Ramos (cell line): ENCODE results near the gene GLRX5.
"Not testable (repeated sequence)": the region's sequence is repeated elsewhere in the genome, so short reads cannot be mapped to it uniquely, and the experiment has no call there.

Source experiments
- in situ Hi-C: fragments of 300-500 bp; cut with MboI; formaldehyde crosslinking; loops from one replicate; pipeline ENCODE4 v1.14.3; 2022; ENCODE audit warnings: low sequenced_read_pairs; ENCODE audit not compliant: unreplicated experiment

The GLRX5 gene

DNA sequence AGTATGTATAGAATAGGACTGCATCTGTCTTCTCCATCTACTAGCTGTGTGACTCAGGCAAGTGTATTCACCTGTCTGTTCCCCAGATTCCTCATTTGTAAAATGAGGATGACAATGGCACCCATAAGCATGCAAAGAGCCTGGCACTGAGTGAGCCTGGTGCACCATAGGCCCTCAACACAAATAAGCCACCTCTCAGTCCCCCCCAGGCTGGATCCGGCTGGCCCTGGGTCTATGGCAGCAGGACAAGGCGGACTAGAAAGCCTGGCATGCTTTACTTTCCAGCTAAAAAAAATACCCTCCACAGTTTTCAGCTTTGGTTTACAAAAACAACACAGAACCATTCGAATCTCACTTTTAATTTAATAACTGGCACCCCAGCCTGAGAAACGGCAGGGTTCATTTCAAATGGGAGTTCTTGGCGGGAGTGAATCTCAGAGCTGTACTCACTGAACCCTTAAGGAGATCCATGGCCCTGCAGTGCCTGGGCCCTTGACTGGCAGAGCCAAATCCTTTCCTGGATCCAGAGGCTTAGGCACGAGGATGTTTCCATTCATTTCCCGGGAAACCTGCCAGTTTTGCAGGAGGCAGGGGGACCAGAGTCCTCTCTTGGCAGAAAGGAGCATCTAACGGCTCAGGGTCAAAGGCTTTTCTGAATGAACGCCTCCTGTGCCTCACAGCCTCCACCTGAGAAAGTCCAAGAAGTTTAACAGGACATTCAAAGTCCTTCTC is 36.1 kb upstream of the GLRX5 start:
- in situ Hi-C loops = no loop called here

DNA sequence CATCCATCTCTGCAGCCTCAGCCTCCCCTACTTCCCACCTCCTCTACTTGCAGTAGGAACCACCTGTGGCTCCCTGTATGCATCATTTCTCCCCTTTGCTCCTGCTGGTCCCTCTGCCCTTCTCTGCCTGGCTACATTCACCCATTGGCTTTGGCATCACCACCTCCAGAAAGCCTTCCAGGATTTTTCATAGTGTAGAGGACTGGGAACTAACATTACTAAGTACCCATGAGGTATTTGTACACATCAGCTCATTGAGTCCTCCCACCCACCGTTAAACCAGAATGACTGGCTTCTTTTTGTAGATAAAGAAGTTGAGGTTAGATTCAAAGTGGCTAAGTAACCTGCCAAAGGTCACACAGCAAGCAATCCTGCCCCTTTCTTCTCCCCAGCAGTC is 35.5 kb upstream of the GLRX5 start:
- in situ Hi-C loops = no loop called here

DNA sequence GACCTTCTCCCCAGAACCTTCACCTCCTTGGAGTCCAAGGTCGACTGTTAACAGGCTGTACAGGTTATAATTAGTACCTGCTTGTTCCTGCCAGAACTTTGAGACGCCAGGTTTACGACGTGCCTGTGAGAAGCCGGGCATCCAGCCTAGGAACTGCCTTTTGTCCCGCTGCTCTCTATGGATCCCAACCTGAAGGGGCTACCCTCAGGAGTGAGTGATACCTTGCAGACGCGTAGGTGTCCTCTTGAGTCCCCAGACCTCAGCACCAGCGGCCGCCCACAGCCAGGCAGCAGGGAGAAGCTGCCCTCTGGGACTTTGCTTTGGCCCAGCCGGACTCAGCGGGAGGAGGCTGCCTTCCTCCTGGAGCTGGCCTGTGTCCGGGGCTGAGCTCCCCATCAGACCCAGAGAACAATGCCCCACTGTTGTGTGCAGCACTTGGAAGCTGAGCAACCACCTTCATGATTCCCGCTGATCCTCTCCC is 34.6 kb upstream of the GLRX5 start:
- in situ Hi-C loops = no loop called here

DNA sequence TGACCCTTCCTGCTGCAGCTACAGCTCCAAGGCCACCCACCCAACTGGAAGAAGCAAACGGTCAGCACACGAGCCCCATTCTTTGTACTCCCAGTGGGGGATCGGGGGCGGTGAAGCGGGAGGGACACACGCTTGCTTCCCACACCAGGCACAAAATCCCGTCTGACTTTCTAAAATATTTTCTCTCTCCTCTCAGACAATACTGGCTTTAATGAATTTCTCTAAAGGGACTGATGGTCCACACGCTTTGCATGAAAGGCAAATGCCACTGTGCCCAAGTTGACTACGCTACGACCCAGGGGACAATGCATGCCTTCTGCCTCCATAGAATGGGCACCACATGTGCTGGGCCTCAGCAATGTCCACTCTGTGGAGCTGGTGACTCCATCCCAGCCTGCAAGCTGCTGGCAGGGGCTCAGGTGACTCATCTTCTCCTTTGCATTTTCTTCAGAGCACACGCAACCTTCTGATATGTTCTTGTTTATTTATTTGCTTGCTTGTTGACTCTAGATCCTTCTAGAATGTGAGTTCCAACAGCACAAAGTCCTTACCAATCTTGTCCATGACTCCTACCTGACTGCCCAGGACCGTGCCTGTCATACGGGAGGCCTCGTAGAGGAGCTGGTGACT is 34.0 kb upstream of the GLRX5 start:
- in situ Hi-C loops = no loop called here

DNA sequence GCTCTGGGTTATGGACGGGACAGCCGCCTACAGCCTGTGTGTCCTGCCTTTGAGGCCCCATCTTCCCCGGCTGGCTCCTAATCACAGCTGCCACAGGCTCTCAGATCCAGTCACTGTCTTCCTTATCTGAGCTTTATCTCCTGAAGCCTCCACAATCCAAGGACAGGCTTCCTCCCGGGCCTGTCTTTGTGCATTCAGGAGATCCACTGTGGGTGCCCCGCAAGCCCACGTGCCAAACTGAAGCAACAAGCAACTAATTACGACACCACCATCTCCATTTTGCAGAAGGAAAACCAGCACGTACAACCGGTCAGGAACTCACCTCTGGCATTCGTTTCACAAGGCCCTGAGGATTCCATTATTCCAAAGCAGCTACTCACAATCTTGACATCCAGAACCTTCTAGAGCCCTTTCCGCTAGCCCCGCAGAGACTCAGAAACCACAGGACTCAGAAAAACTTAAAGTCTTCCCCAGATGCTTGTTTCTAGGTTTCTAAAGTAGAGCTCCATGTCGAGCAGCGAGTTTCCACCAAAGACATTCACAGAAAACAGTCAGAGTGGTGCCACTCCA is 32.4 kb upstream of the GLRX5 start:
- in situ Hi-C loops = no loop called here

DNA sequence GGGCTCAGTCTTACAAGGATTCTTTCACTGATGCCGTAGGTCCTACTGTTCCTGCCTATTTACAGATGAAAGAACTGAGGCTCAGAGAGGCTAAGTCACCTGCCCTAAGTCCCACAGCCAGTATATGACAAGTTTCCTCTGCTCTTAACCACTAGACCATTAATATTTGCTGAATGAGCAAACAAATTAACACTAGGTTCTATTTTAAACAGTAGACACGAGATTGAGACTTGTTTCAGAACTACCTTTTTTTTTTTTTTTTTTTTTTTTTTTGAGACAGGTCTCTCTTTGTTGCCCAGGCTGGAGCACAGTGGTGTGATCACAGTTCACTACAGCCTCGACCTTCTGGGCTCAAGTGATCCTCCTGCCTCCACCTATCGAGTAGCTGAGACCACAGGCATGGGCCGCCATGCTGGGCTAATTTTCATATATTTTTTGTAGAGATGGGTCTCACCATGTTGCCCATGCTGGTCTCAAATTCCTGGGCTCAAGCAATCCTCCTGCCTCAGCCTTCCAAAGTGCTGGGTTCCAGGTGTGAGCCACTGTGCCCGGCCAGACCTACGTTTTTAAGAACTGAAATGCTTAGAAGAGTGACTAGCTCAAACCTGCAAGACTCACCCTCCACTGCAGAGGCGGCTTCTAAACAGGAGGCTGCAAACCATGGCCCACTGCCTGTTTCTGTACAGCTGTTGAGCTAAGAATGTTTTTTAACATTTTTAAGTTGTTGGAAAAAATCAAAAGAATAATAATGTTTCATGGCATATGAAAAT is 31.3 kb upstream of the GLRX5 start:
- in situ Hi-C loops = no loop called here

DNA sequence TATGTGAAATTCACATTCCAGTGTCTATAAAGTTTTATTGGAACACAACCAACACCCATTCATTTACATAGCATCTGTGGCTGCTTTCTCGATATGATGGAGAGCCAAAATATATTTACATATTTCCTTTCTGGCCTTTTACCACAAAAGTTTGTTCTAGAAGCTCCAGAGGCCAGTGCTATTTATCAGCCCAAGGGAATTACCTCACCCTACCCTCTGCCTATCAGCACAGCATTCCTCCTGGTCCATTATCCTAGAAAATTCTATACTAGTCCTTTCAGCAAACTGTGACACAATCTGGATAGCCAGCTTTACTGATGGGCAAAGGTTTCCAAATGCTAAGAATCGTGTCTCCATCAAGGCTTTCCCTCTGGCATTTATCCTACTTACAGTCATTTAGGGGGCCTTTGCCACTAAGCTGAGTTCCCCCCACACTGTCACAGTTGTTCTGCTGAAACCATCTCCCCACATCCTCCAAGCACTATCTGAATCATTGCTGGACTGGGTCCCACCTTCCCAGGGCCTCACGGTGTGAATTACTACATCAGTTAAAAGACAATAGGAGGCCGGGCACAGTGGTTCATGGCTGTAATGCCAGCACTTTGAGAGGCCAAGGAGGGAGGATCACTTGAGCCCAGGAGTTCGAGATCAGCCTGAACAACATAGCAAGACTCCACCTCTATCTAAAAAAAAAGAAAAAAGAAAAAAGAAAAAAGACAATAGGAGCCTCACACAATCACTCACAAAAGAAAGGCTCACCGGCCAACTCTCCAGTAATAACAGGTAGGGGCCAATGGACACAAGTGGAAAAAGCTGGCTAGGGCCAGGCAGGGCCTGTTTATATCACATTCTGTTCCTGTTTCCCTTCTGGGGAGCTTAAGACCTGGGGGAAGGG is 30.5 kb upstream of the GLRX5 start:
- in situ Hi-C loops = no loop called here

DNA sequence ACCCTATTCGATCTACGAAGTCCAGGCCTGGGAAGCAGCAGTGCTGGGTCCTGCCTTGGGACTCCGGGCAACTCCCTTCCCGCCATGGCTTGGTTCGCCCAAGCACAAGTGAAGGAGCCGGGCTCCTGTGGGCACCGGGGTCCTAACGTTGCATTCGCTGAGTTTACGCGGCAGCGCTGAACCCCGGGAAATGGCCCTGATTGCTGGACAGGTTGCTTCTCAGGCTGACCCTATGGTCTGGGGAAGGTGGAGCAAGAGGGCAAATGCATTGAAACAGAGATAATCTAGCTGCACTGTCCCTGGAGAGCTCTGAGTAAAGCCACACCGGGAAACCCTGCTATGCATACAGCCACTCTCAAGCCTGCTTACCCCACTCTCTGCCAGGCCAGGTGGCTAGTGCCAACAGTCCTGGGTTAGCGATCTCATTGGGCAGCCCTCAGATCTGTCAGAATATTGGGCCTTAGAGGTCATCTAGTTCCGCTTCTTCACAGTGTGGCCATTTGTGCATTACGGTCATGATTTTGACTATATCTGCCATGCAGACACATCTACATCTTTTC is 29.7 kb upstream of the GLRX5 start:
- in situ Hi-C loops = no loop called here

DNA sequence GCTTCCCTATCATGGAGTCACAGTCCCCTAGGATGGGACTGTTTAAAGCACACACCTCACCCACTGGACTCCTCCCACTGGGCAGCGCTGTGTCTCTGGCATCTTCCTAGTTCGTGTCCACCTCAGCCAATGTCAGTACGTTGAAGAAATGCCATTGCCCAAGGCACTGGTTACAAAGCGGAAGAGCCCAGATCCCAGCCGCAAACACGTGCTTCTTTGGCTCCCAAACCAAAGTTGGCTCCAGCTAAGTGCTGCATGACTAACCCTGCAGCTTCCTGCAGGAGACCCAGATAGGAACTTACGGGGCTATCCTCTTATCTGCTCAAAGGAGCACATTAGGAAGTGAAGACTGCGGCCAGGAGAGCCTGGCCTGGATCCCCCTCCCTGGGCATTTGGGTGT is 27.7 kb upstream of the GLRX5 start:
- in situ Hi-C loops = no loop called here

DNA sequence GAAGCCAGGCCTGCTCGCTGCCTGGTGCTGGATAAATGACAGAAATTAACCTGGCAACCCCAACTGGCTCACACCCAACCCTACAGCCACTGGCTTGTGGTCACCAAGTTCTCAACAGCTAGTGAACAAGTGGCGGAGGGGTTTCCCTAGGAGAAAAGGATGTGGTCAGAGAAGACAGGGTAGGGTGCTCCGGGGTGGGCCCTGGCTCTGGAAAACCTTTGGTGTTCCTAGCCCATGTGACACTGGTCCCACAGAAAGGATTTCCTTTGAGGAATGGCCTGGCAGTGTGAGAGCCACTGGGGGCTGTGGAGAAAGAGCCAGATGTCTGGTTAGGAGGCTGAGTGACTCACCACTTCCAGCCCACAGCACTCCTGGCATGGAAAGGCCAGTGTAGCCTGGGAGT is 27.1 kb upstream of the GLRX5 start:
- in situ Hi-C loops = no loop called here

DNA sequence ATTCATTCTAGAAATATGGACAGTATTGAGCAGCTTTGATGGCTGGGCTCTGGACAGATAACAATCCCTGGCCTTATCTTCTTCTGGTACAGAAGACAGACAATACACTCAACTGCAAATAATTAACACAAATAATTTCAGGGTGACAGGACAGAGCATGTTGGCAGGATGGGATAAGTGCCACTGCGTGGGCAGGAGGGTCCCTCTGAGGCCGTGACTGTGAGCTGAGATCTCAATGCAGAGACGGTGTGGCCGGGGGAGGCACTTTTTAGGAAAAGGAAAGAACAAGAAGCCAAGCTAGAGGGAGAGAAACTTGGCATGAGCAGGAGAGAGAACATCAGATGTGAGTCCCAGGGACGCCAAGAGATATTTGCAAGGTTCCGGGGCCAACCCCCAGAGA is 26.5 kb upstream of the GLRX5 start:
- in situ Hi-C loops = no loop called here

DNA sequence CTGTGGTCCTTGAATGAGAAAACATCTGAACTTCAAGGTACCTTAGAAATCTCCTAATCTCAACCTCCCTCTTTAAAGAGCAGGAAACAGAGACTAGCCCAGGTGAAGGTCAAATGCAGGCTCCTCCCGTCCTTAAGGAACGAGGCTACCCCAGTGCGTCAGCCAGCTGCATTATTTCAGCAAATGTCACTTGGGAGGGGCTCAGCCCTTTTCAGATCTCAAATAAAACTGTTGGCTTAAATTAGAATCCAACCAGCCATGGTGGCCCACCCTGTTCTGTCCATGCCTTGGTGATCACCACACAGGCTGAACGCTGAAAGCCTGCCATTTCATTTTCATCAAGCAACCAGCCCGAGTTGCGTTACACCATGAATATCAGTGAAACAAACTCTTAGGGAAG is 25.4 kb upstream of the GLRX5 start:
- in situ Hi-C loops = no loop called here

DNA sequence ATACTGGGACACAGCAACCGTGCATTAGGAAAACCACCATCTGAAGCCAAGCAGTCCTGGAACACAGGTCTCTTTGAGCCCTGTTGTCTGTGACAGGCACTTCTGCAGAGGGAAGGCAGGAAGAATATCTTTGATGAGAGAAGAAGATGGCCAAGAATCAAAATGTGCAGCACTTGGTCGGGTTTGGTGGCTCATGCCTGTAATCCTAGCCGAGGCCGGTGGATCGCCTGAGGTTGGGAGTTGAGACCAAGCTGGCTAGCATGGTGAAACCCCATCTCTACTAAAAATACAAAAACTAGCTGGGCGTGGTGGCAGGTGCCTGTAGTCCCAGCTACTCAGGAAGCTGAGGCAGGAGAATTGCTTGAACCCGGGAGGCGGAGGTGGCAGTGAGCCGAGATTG is 24.5 kb upstream of the GLRX5 start:
- in situ Hi-C loops = not testable (repeated sequence)

DNA sequence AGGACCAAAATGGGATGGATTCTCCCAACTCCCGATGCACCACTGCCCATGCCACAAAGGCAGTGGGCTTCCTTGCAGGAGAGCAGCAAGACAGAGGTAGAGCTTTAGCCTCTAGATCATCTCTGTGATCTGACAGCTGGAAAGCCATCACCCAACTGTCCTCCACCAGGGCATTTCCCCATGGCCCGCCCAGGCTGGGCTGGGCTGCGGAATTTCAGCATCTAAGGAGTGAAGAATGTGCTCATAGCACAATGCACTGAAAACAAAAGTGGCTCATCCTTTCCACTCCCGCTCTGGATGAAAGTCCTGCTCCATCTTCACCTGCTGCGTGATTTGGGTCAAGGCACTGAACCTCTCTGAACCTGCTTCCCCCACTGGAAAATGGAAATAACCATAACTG is 24.0 kb upstream of the GLRX5 start:
- in situ Hi-C loops = no loop called here

DNA sequence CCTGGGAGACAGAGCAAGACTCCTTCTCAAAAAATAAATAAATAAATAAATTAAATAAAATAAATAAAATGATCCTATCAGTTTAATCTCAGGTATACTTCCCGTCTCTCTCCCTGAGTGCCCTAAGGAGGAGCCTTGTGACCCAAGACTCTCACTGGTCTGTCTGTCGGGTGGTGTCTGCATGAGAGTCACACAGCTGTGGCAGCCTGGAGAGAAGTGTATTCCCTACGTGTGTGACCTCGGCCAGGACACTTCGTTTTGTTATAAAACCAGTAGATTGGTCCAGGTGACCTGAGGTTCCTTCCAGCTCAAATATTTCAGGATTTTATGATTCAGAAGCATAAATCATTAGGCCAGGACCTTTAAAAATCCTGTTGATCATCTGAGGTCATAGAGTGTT is 23.2 kb upstream of the GLRX5 start:
- in situ Hi-C loops = no loop called here

DNA sequence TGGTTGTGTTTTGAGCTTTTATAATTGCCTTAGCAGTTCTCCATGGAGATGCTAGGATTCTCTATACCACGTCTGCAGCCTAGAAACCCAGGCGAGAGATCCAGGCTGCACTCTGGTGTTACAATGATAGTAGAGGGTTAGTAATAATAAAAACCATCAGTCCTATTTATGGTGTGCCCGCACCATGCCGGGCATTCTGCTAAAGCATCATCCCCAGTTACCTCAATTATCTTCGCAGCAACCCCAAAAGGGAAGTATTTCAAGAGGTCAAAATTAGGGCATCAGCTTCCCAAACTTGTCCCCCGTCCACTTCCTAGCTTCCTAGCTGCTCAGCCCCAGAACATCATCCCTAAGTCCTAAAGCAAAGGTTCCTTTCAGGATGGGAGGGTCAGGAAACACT is 21.6 kb upstream of the GLRX5 start:
- in situ Hi-C loops = no loop called here

DNA sequence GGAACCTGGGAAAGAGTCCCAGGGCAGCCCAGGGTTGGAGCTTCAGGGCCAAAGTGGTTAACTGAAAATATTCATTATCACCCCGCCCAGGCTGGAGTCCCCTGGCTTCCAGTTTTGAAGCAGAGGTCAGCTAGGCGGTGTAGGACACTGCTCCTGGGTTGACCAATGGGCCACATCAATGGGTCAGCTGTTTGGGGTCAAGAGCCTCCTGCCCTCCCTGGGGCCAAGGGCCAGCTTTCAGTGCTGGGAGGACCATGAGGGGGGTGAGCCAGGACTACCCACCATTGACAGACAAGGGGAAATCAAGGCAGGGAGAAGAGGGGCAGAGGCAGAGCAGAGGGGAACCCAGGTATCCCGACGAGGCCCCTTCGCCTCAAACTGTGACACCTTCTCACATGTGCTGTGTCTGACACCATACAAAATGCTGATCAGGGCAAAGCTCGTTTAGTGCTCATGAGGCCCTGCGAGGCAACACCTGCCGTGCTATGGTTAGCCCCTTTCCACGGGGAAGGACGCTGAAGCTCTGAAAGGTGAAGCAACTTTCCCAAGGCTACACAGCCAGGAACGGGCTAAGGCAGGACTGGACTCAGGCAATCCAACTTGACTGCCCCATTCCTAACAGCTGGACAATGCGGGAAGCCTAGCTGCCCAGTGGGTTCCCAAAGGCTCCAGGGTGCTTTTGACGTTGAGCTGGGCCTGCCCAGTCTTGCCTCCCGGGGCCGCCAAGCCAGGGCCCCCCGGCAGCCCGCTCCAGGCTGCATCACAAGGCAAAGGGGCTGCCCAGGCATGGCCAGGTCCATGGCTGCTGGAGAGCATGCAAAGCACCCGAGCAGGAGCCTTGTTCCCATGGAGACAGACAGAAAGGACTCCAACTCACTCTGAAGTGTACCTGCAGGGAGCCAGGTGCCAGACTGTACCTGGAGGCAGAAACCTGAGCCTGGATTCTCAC is 20.4 kb upstream of the GLRX5 start:
- in situ Hi-C loops = no loop called here

DNA sequence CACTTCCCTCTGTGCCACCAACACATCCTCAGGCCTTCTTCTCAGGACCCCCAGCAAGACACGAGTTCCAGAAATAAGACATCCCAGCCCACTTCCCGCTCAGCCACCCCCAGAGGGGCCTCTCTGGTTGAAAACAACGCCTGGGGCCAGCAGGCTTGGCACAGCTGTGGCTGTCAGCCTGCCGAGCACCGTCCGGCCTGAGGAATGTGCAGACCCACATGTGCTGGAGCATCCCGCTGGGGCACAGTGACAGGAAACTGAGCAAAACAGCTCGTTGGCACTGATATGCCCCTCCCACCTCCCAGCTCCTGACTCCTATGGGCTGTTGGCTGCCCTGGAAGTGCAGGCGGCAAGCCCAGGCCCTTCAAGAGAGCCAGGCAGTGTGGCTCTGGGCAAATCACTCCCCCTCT is 19.8 kb upstream of the GLRX5 start:
- in situ Hi-C loops = no loop called here
